Fibroblast of pulmonary artery (primary cell): ENCODE results near the gene RPS23.

ENCODE experiments used
- DNase-seq: peaks from one replicate; pipeline ENCODE4 v3.0.0-alpha.2; 2010; ENCODE audit warnings: low read depth
- H3K4me3 ChIP-seq: replicated peaks from 2 replicates; pipeline ENCODE4 v1.5.1; 2011; ENCODE audit warnings: low read depth, mild to moderate bottlenecking, control low read depth, low read length, moderate library complexity
- CTCF ChIP-seq: IDR thresholded peaks from 2 replicates; pipeline ENCODE4 v1.5.1; 2011; ENCODE audit warnings: mild to moderate bottlenecking, control low read depth, low read length, inconsistent platforms; ENCODE audit errors: missing control alignments

The RPS23 gene

DNA sequence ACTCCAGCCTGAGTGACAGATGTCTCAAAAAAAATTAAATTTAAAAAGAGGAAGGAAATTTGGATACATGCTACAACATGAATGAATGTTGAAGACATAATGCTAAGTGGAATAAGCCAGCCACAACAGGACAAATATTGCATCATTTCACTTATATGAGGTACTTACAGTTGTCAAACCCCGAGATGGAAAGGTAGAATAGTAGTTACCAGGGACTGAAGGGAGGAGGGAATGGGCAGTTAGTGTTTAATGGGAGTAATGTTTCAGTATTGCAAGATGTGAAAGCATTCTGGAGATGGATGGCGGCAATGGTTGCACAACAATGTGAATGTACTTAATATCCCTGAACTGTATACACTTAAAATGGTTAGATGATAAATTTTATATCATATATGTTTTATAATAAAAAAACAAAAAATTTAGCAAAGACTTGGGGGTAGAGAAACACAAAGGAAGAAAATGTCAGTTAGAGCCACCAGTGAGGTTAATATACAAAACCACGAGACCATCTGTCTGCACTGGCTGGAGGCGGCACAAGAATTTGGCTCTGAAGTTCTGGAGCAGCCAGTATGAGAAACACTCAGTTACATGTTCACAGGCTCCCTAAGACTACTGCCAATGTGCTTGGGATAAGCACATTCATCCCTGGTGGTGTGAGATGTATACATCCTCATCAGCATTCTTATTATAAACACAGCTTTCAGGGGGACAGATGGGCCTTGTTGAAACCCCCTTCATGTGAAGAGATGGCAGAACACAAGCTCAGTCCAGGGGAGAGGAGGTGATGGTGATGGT lies 37.0 kb upstream of the RPS23 start:
- TF ChIP-seq CTCF: no peak

DNA sequence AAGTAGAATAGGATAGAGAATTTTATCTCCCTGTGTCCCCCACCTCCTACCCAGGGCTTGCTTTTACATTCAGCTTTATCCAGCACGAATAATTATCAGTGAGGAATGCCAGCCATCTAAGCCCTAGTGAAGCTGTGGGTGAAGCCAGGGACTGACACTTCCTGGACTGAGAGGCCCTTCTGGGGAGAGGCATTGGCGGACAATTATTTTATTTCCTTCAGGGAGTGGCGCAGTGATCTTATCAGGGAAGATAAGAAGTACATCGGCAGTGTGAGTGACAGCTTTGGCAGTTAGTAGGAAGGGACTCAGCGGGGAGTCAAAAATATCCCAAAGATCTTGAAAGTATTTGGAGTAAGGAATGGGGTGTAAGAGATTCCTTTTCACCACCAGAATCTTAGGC lies 34.9 kb upstream of the RPS23 start:
- TF ChIP-seq CTCF: no peak
- peak; percentile 23 for DNase-seq

More for the DNA sequence above, 37.0 kb upstream of the RPS23 start:
- H3K4me3 ChIP-seq: no peak overlapping the region
- no peak for DNase-seq

DNA sequence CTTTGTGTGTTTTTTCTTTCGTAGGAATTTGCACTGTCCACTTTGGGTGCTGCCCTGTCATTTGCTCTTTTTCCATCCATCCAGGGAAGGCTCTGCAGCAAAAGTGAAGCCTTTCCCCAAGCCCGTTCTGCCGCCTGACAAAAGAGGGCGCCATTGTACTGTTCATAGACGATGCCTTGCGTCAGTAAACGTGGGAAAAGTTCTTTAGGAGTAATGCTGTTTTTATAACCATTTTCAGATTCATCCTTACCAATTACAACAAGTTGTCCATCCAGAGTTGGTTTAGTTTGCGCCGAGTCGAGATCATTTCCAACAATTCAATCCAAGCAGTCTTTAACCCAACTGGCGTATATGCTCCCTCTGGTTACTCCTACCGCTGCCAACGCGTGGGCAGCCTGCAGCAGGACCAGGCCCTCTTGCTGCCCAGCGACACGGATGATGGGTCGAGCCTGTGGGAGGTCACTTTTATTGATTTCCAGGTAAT lies 34.3 kb upstream of the RPS23 start:
- no peak overlapping the region for H3K4me3 ChIP-seq
- DNase-seq: peak; percentile 89
- peak; percentile 99 for TF ChIP-seq CTCF

More for the DNA sequence above, 34.9 kb upstream of the RPS23 start:
- H3K4me3 ChIP-seq: no peak overlapping the region

DNA sequence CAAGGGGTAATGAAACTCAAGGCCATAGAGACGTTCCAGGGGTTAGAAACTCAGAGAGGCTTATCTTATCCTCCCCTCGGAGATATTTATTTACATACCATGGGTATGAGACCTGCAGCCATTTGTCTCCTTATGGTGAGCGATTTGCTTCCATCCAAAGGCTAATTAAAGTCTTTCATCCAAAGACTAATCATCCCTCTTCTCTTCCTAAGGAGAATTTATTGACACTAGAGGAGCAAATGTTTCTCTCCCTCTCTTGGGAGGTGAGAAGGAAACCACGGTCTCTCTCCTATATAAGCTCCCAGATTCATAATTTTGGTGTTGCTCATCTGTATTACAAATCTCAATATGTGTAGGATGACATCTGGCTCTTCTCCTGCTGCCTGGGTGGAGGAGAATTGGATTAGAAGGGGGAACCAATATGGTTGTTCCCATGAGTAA lies 31.0 kb upstream of the RPS23 start:
- no peak for TF ChIP-seq CTCF
- no peak overlapping the region for H3K4me3 ChIP-seq
- DNase-seq: no peak

DNA sequence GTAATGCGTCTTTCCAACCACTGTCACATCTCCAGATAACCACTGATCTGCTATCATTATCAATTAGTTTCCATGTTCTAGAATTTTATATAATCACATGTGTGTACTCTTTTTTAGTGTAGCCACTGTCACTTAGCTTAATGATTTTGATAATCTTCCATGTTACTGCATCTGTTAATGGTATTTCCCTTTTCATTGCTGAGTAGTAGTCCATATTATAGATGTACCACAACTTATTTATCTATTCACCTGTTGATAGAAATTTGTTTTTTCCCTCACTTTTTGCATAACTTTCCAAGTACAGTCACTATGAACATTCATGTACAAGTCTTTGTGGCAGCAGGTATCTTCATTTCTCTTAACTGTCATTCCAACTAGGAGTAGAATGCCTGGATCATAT lies 30.3 kb upstream of the RPS23 start:
- H3K4me3 ChIP-seq: no peak overlapping the region
- DNase-seq: no peak
- no peak for TF ChIP-seq CTCF

- DNase-seq: peak; percentile 44
- H3K4me3 ChIP-seq: no peak overlapping the region
- TF ChIP-seq CTCF: no peak
Observed at GRCh38 chr5:82307451-82307850, 29.3 kb upstream of the RPS23 start.

DNA sequence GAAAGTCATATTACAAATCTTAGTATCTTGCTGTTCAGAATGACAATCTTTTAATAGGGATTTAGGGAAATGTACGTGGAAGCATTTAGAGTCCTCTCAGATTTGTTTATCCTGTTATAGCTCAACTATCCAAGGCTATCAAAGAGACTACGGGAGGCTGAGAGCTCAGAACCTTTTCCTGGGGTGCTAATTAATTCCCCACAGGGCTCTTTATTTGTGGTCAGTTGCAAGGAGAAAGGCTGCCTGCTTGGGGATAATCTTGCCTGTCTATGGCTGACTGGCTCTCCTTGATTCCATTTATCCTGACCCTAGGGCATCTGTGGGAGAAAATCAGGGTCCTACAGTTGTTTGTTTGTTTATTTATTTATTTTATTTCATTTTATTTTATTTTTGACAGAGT lies 28.0 kb upstream of the RPS23 start:
- no peak for DNase-seq
- no peak for TF ChIP-seq CTCF
- no peak overlapping the region for H3K4me3 ChIP-seq
